GM13977 (cell line): ENCODE measurements around the gene SGCA.

Experiments
- DNase-seq: peaks from one replicate; pipeline ENCODE4 v3.0.0; 2012; ENCODE audit warnings: low spot score
- CTCF ChIP-seq: IDR thresholded peaks from 2 replicates; pipeline ENCODE4 v1.5.1; 2012; ENCODE audit warnings: mild to moderate bottlenecking, control low read depth; ENCODE audit not compliant: insufficient read depth; ENCODE audit errors: extremely low read depth, missing control alignments
- in situ Hi-C: fragments of 300-500 bp; cut with MboI; formaldehyde crosslinking; loops from one replicate; pipeline ENCODE4 v1.12.0; 2022; ENCODE audit warnings: low sequenced_read_pairs, low pct_unique_long_range_greater_than_20kb, mixed read lengths, inconsistent platforms; ENCODE audit not compliant: unreplicated experiment

Gene SGCA

GRCh38 chr17:50177476-50177875 lies 11.7 kb downstream of the SGCA start:
- no peak for DNase-seq
- in situ Hi-C loops = no loop called here
- TF ChIP-seq CTCF = no peak

- DNase-seq = peak; percentile 74
- in situ Hi-C loops = no loop called here
- TF ChIP-seq CTCF = peak; percentile 85
Measured at GRCh38 chr17:50177983-50178834, 12.4 kb downstream of the SGCA start.

GRCh38 chr17:50180111-50180510 lies 14.3 kb downstream of the SGCA start:
- no peak for DNase-seq
- in situ Hi-C loops = no loop called here
- no peak for TF ChIP-seq CTCF

GRCh38 chr17:50180620-50181019 lies 14.8 kb downstream of the SGCA start:
- DNase-seq = no peak
- in situ Hi-C loops = no loop called here

GRCh38 chr17:50181144-50181543 lies 15.3 kb downstream of the SGCA start:
- DNase-seq = no peak
- in situ Hi-C loops = no loop called here
- TF ChIP-seq CTCF = no peak

More at GRCh38 chr17:50180620-50181019, 14.8 kb downstream of the SGCA start:
- no peak for TF ChIP-seq CTCF

- in situ Hi-C loops = no loop called here
- TF ChIP-seq CTCF = no peak
- DNase-seq = no peak
Measured at GRCh38 chr17:50181591-50182560, 16.1 kb downstream of the SGCA start.
